Caco-2 (cell line): ENCODE data around the gene LRRK1. TPM values are rescaled to one million over a fixed set of nuclear protein-coding genes. Genes with fewer than 3 reads are reported as not detected.

Source experiments
- BruUV-seq: library from RNA; stranded (reverse); fragments of 400-500 nt; replicated peaks from 2 replicates; lab custom pipeline; 2021; lab: Mats Ljungman, UMichigan
- CTCF ChIA-PET: fragments of 300-600 bp; sonication (Branson Sonifier 250); formaldehyde crosslinking; loops from one replicate; lab custom pipeline; 2022; ENCODE audit warnings: antibody characterized with exemption; lab: Charles Lee
- POLR2A ChIA-PET: fragments of 300-600 bp; sonication (Branson Sonifier 250); formaldehyde crosslinking; loops from one replicate; lab custom pipeline; 2022; ENCODE audit warnings: antibody characterized with exemption; lab: Charles Lee
- DNase-seq, 2 experiments: peaks; one replicate each; pipeline versions ENCODE4 v3.0.0 to v3.0.0-alpha.2; 2020 to 2022
- H3K27me3 ChIP-seq: replicated peaks from 2 replicates; pipeline ENCODE4 v1.6.0; 2011; ENCODE audit warnings: low read length; ENCODE audit not compliant: control insufficient read depth, insufficient read depth
- H3K36me3 ChIP-seq: 2 replicates; pipeline ENCODE4 v1.5.1; 2011; ENCODE audit warnings: low read length; ENCODE audit not compliant: control insufficient read depth, insufficient read depth
- H3K4me1 ChIP-seq: fragments of 250-450 bp; sonication (Bioruptor Pico); 2 replicates; pipeline ENCODE4 v1.5.1; 2020; ENCODE audit warnings: mild to moderate bottlenecking
- H3K4me3 ChIP-seq: 2 replicates; pipeline ENCODE4 v1.5.1; 2011; ENCODE audit warnings: low read depth, mild to moderate bottlenecking, control low read depth, low read length
- H3K9me3 ChIP-seq: fragments of 250-450 bp; sonication (Bioruptor Pico); 2 replicates; pipeline ENCODE4 v1.5.1; 2020; ENCODE audit warnings: mild to moderate bottlenecking, moderate library complexity
- H3K27ac Mint-ChIP-seq: one replicate; pipeline ENCODE4 v1.8.0; 2022; ENCODE audit warnings: mixed read lengths; ENCODE audit not compliant: unreplicated experiment
- H3K27me3 Mint-ChIP-seq: one replicate; pipeline ENCODE4 v1.8.0; 2022; ENCODE audit warnings: mixed read lengths; ENCODE audit not compliant: insufficient read depth, unreplicated experiment
- H3K36me3 Mint-ChIP-seq: one replicate; pipeline ENCODE4 v1.8.0; 2022; ENCODE audit warnings: mild to moderate bottlenecking, mixed read lengths; ENCODE audit not compliant: insufficient read depth, unreplicated experiment
- H3K4me1 Mint-ChIP-seq: one replicate; pipeline ENCODE4 v1.8.0; 2022; ENCODE audit warnings: low read depth, mixed read lengths; ENCODE audit not compliant: unreplicated experiment
- H3K4me3 Mint-ChIP-seq: one replicate; pipeline ENCODE4 v1.8.0; 2022; ENCODE audit warnings: mild to moderate bottlenecking, moderate library complexity, mixed read lengths; ENCODE audit not compliant: unreplicated experiment
- H3K9me3 Mint-ChIP-seq: one replicate; pipeline ENCODE4 v1.8.0; 2022; ENCODE audit warnings: mixed read lengths; ENCODE audit not compliant: unreplicated experiment
- intact Hi-C: fragments of 100-400 bp; cut with micrococcal nuclease; formaldehyde crosslinking; loops from one replicate; pipeline ENCODE4 v1.10.0; 2022; ENCODE audit not compliant: unreplicated experiment
- total RNA-seq: library from RNA; stranded (reverse); gene quantifications from 2 replicates; pipeline ENCODE4 v1.2.3, GENCODE V29; 2022
- TF ChIP-seq, protein P1 (sequence below), 2 experiments: fragments of 200-600 bp in 1 of 2; IDR thresholded peaks; 1 replicate in 1 of 2; 2 replicates in 1 of 2; pipeline versions ENCODE4 v1.5.1 to v1.8.0; 2011 to 2022; ENCODE audit warnings: antibody characterized with exemption in 1 of 2, control low read depth in 1 of 2, inconsistent platforms in 1 of 2, low read depth in 1 of 2, low read length in 1 of 2, mild to moderate bottlenecking in 1 of 2, moderate library complexity in 1 of 2; ENCODE audit not compliant: insufficient read depth in 1 of 2, severe bottlenecking in 1 of 2, unreplicated experiment in 1 of 2

The LRRK1 gene
- total RNA-seq, 1 experiment from 2014 or later: 12.0 TPM

DNA sequence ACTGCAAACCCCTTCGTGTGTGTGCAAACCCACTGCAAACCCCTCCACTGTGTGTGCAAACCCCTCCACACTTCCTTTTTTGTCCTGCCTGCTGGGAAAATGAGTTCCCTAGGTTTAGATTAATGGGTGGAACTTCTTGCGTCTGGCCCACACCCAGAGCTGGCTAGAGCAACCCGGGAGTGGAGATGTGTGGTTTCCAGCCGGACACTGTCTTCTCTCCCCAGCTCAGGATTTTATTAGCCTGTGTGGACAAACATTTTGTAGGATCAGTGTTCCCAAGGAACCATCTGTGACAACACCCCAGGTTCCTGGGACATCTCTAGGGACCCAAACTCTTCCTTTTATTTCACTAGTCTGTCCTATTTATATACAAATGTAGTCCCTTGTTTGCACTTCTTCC is 9.6 kb upstream of the LRRK1 start:
- TF ChIP-seq, protein P1, sequence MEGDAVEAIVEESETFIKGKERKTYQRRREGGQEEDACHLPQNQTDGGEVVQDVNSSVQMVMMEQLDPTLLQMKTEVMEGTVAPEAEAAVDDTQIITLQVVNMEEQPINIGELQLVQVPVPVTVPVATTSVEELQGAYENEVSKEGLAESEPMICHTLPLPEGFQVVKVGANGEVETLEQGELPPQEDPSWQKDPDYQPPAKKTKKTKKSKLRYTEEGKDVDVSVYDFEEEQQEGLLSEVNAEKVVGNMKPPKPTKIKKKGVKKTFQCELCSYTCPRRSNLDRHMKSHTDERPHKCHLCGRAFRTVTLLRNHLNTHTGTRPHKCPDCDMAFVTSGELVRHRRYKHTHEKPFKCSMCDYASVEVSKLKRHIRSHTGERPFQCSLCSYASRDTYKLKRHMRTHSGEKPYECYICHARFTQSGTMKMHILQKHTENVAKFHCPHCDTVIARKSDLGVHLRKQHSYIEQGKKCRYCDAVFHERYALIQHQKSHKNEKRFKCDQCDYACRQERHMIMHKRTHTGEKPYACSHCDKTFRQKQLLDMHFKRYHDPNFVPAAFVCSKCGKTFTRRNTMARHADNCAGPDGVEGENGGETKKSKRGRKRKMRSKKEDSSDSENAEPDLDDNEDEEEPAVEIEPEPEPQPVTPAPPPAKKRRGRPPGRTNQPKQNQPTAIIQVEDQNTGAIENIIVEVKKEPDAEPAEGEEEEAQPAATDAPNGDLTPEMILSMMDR (IDR thresholded peaks at IDR 0.05; ENCODE audit: insufficient read depth in 1 of 2, low read depth in 1 of 2, low read length in 1 of 2, severe bottlenecking in 1 of 2, unreplicated experiment in 1 of 2): no peak
- Mint-ChIP-seq H3K9me3 (no peaks in the 10 kb centered on the region), H3K27me3 (no peaks in the 10 kb centered on the region), H3K27ac (no peak overlapping the region), H3K36me3 (peaks cover 7% of the 10 kb centered on the region), H3K4me1 (no peaks in the 10 kb centered on the region), H3K4me3 (no peak overlapping the region)
- Histone ChIP-seq H3K36me3 (no peaks in the 10 kb centered on the region), H3K4me1 (no peaks in the 10 kb centered on the region), H3K27me3 (no peaks in the 10 kb centered on the region), H3K4me3 (no peak overlapping the region), H3K9me3 (0 out of 2 replicates have a peak, but pooled peaks cover 4% of the 10 kb centered on the region)
- POLR2A ChIA-PET: no interaction called here
- no peak for DNase-seq
- BruUV-seq: no TSS peak
- intact Hi-C loops: no loop called here
- CTCF ChIA-PET: no interaction called here

DNA sequence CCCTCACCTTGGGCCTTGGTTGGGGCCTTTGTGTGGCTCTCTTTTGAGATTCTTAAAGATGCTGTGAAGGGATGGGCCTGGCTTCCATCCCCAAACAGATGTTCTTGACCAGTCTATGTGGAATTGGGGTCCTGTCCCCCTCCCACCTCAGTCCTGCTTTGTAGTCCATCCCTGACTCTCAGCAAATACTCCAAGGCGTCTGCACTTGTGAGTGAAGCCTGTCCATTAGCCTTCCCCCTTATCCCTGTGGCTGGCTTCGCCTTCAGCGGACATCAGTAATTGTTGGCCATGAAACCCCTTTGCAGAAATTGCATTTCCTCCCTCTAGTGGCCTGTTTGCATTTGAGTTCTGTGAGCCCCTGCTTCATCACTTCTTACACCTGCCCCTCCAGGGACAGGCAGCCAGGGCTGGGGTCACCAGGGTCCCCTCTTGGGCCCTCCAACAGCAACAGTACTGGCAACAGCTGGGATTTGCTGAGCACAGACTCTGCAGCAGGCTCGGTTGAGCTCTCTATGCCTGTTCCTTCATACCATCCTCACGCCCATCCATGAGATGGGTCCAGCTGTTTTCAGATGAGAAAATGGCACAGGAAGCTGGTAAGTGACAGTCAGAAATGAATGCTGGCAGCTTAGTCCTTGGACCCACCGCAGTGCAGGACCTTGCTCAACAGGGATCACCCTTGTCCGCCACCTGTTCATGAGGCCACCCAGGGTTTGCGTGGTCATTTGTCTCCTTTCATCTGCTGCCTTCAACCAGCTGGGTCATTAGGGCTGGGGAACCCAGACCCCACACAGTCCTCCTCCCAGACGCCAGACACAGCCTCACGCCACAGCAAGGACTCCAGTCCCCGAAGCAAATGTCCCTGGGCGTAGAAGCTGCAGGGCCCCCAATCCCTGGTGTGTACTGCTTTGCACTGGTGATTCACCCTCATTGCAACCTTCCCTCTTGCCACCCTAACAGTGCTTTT is 8.9 kb upstream of the LRRK1 start:
- DNase-seq: no peak
- H3K27me3 Mint-ChIP-seq: no peaks in the 10 kb centered on the region
- no peaks in the 10 kb centered on the region for H3K27me3 ChIP-seq
- BruUV-seq: no TSS peak
- intact Hi-C loops: no loop called here
- no peaks in the 10 kb centered on the region for H3K4me1 Mint-ChIP-seq
- H3K9me3 Mint-ChIP-seq: no peaks in the 10 kb centered on the region
- H3K36me3 Mint-ChIP-seq: peaks cover 7% of the 10 kb centered on the region
- TF ChIP-seq, protein P1 (IDR thresholded peaks at IDR 0.05; ENCODE audit: insufficient read depth in 1 of 2, low read depth in 1 of 2, low read length in 1 of 2, severe bottlenecking in 1 of 2, unreplicated experiment in 1 of 2): peak in 1 of 2 experiments; percentile 41
- H3K9me3 ChIP-seq: 0 out of 2 replicates have a peak, but pooled peaks cover 4% of the 10 kb centered on the region
- no peaks in the 10 kb centered on the region for H3K36me3 ChIP-seq
- ChIA-PET CTCF (no interaction called here), POLR2A (no interaction called here)
- no peak overlapping the region for H3K27ac Mint-ChIP-seq
- H3K4me3 ChIP-seq: no peak overlapping the region
- no peak overlapping the region for H3K4me3 Mint-ChIP-seq
- no peaks in the 10 kb centered on the region for H3K4me1 ChIP-seq

DNA sequence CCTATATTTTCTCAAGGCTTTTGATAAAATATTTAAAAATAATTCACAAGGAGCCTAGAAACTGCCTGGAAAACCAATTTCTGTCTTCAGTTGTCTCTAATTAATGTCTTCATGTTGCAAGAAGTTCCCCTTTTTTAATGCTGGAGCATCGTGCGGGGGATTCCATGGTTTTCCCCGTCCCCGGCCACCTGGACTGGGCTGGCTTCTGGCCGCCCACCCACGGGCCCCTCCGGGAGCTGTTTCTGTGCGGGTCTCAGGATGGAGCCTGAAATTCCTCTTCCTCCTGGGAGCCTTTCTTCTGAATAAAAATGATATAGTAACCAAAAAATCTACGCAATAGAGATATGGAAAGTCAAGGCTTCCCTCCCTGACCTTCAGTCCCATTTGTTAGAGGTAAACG is 8.1 kb upstream of the LRRK1 start:
- TF ChIP-seq, protein P1 (IDR thresholded peaks at IDR 0.05; ENCODE audit: insufficient read depth in 1 of 2, low read depth in 1 of 2, low read length in 1 of 2, severe bottlenecking in 1 of 2, unreplicated experiment in 1 of 2): no peak
- H3K9me3 ChIP-seq: 0 out of 2 replicates have a peak, but pooled peaks cover 4% of the 10 kb centered on the region
- H3K36me3 Mint-ChIP-seq: peaks cover 7% of the 10 kb centered on the region
- intact Hi-C loops: no loop called here
- H3K4me3 Mint-ChIP-seq: no peak overlapping the region
- H3K36me3 ChIP-seq: no peaks in the 10 kb centered on the region
- H3K4me1 ChIP-seq: no peaks in the 10 kb centered on the region
- no peaks in the 10 kb centered on the region for H3K4me1 Mint-ChIP-seq
- H3K27ac Mint-ChIP-seq: no peak overlapping the region
- POLR2A ChIA-PET: no interaction called here
- H3K27me3 ChIP-seq: no peaks in the 10 kb centered on the region
- no TSS peak for BruUV-seq
- H3K27me3 Mint-ChIP-seq: no peaks in the 10 kb centered on the region
- H3K9me3 Mint-ChIP-seq: no peaks in the 10 kb centered on the region
- CTCF ChIA-PET: no interaction called here
- no peak for DNase-seq
- H3K4me3 ChIP-seq: no peak overlapping the region
